GM23248 (cell line): ENCODE results near the gene SLC13A1.

Experiments used
- EZH2 ChIP-seq: fragments of 200-600 bp; sonication (generic); IDR thresholded peaks from 2 replicates; pipeline ENCODE4 v1.6.1; 2018; ENCODE audit warnings: antibody characterized with exemption, mild to moderate bottlenecking; ENCODE audit not compliant: insufficient read depth, poor library complexity, severe bottlenecking
- EZH2phosphoT487 ChIP-seq: fragments of 200-600 bp; sonication (generic); IDR thresholded peaks from 2 replicates; pipeline ENCODE4 v1.6.1; 2018; ENCODE audit warnings: antibody characterized with exemption, moderate library complexity, mild to moderate bottlenecking, low read depth; ENCODE audit not compliant: insufficient read depth

DNA sequence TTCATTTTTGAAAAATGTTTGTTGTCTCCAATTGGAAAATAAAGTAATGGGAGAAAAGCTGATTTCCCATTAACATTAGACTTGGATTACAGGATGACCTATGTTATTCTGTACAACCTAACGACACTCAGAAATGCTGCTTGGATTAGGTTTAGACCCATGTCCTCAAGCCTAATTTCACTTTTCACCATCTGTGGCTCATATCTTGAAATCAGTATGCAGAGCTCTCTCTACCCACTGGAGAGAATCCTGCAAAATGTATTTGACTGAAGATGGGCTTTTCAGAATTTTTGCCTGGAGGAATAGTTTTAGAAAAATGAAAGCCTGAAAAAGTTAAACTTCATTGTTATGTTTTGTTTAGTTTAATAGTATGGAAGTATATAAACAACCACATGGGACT lies 63.8 kb downstream of the SLC13A1 start:
- TF ChIP-seq EZH2phosphoT487: no peak
- TF ChIP-seq EZH2: no peak
